NT2/D1 (cell line): ENCODE measurements around the gene STIM2.
"Not testable (repeated sequence)": the region's sequence is repeated elsewhere in the genome, so short reads cannot be mapped to it uniquely, and the experiment has no call there.

ENCODE experiments used
- DNase-seq: peaks from one replicate; pipeline ENCODE4 v3.0.0-alpha.2; 2011; ENCODE audit warnings: low read depth, low spot score
- H3K27me3 ChIP-seq: 2 replicates; pipeline ENCODE4 v1.6.0; 2011; ENCODE audit warnings: mild to moderate bottlenecking; ENCODE audit not compliant: insufficient read length, insufficient read depth
- H3K36me3 ChIP-seq: 2 replicates; pipeline ENCODE4 v1.6.1; 2011; ENCODE audit warnings: mild to moderate bottlenecking, low read length, mixed read lengths; ENCODE audit not compliant: insufficient read depth, insufficient read length
- H3K4me1 ChIP-seq: 2 replicates; pipeline ENCODE4 v1.5.1; 2011; ENCODE audit not compliant: insufficient read depth, insufficient read length
- H3K4me3 ChIP-seq: 2 replicates; pipeline ENCODE4 v1.5.1; 2011; ENCODE audit warnings: low read depth; ENCODE audit not compliant: insufficient read length
- H3K9ac ChIP-seq: 2 replicates; pipeline ENCODE4 v1.6.0; 2011; ENCODE audit warnings: low read depth; ENCODE audit not compliant: insufficient read length
- H3K9me3 ChIP-seq: 2 replicates; pipeline ENCODE4 v1.5.1; 2011; ENCODE audit warnings: mild to moderate bottlenecking, low read length; ENCODE audit not compliant: insufficient read depth
- SUZ12 ChIP-seq: IDR thresholded peaks from 2 replicates; pipeline ENCODE4 v1.6.1; 2011; ENCODE audit not compliant: insufficient read length, insufficient read depth; ENCODE audit errors: extremely low read depth
- YY1 ChIP-seq: IDR thresholded peaks from 2 replicates; pipeline ENCODE4 v1.6.1; 2011; ENCODE audit not compliant: insufficient read length, insufficient read depth
- ZNF274 ChIP-seq: IDR thresholded peaks from 2 replicates; pipeline ENCODE4 v1.6.1; 2011; ENCODE audit warnings: mild to moderate bottlenecking, low read depth, low read length

Gene STIM2

GRCh38 chr4:26824667-26825066 is 36.0 kb upstream of the STIM2 start:
- Histone ChIP-seq H3K4me1 (no peaks in the 10 kb centered on the region), H3K9ac (no peak overlapping the region), H3K36me3 (no peaks in the 10 kb centered on the region), H3K9me3 (no peaks in the 10 kb centered on the region; the same call in 1 of the 2 replicates), H3K27me3 (no peaks in the 10 kb centered on the region), H3K4me3 (no peak overlapping the region)
- TF ChIP-seq SUZ12 (no peak), ZNF274 (no peak), YY1 (no peak)
- no peak for DNase-seq

DNA sequence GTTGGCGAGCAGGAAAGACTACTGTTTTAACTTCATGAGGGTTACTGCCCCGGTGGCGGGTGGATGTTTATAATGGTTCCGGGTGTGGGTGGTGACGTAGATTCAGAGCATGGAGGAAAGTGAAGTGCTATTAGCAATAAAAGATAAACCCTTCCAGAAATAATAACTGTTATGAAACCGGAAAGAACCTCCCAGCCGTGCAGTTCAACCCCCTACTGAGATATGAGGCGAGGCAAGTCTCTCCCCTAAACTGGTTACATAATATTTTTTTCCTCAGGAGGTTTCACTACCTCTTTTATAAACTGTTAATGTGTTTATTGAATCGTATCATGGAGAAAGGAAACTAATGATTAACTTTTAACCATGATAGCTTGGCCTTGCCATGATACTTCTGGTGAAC is 33.9 kb upstream of the STIM2 start:
- TF ChIP-seq YY1, result no peak
- TF ChIP-seq ZNF274, result no peak
- TF ChIP-seq SUZ12, result no peak
- Histone ChIP-seq H3K9ac (no peak overlapping the region), H3K9me3 (no peaks in the 10 kb centered on the region), H3K4me1 (peaks cover 3% of the 10 kb centered on the region), H3K27me3 (no peaks in the 10 kb centered on the region), H3K4me3 (no peak overlapping the region), H3K36me3 (no peaks in the 10 kb centered on the region)
- DNase-seq, result no peak

- not testable (repeated sequence) for H3K36me3 ChIP-seq, DNase-seq, H3K4me3 ChIP-seq, H3K27me3 ChIP-seq, H3K9ac ChIP-seq, H3K4me1 ChIP-seq, H3K9me3 ChIP-seq
Observed at GRCh38 chr4:26827336-26827735, 33.3 kb upstream of the STIM2 start.

DNA sequence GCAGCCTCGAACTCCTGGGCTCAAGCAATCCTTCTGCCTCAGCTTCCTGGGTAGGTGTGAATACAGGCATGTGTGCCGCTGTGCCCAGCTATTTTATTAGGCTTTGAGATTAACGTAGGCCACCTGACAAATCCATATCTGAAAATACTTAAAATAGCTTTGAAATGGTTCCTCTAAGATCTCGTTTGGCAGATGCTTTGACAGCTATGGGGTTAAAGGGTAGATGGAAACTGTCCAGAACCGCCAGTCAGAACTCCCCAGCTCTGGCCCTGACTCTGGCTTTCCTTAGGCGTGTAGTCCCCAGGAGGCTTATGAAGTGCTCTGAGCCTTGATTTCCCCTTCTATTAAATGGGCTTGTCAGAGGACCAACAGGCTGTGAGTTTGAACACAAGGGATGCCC is 32.8 kb upstream of the STIM2 start:
- H3K36me3 ChIP-seq, result no peaks in the 10 kb centered on the region
- H3K4me3 ChIP-seq, result no peak overlapping the region
- H3K27me3 ChIP-seq, result no peaks in the 10 kb centered on the region
- TF ChIP-seq ZNF274, result no peak
- no peak for TF ChIP-seq SUZ12
- no peak for TF ChIP-seq YY1
- no peak for DNase-seq
- no peaks in the 10 kb centered on the region for H3K9me3 ChIP-seq
- H3K9ac ChIP-seq, result no peak overlapping the region
- peaks cover 3% of the 10 kb centered on the region for H3K4me1 ChIP-seq

DNA sequence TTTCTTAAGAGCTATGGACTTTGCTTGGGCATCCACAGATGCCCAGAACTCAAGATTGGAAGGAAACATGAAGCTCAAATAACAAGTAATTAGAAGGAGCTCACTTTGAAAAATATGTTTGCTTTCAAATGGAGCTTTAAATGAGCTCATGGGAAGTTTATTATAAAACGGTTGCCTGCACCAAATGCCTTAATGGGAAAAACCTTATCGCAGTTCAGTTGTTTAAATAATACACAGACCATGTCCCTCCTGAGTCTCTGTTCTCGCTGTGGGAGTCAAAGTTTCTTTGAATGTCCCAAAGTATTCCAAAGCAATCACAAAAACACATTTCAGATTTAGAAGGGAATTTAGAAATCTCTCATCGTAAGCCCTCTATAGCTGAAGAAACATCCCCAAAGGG is 31.6 kb upstream of the STIM2 start:
- TF ChIP-seq ZNF274 (no peak), SUZ12 (no peak), YY1 (no peak)
- H3K9me3 ChIP-seq, result no peaks in the 10 kb centered on the region
- H3K36me3 ChIP-seq, result no peaks in the 10 kb centered on the region
- peaks cover 3% of the 10 kb centered on the region for H3K4me1 ChIP-seq
- no peak for DNase-seq
- H3K9ac ChIP-seq, result no peak overlapping the region
- no peak overlapping the region for H3K4me3 ChIP-seq
- no peaks in the 10 kb centered on the region for H3K27me3 ChIP-seq

GRCh38 chr4:26830033-26830432 is 30.6 kb upstream of the STIM2 start:
- H3K9me3 ChIP-seq, result no peaks in the 10 kb centered on the region
- no peaks in the 10 kb centered on the region for H3K27me3 ChIP-seq
- H3K9ac ChIP-seq, result no peak overlapping the region
- no peak for DNase-seq
- no peak overlapping the region for H3K4me3 ChIP-seq
- H3K36me3 ChIP-seq, result no peaks in the 10 kb centered on the region
- TF ChIP-seq YY1, result no peak
- TF ChIP-seq ZNF274, result no peak
- TF ChIP-seq SUZ12, result no peak
- H3K4me1 ChIP-seq, result peaks cover 3% of the 10 kb centered on the region

GRCh38 chr4:26830701-26831100 is 29.9 kb upstream of the STIM2 start:
- Histone ChIP-seq H3K36me3 (no peaks in the 10 kb centered on the region), H3K9me3 (no peaks in the 10 kb centered on the region)

DNA sequence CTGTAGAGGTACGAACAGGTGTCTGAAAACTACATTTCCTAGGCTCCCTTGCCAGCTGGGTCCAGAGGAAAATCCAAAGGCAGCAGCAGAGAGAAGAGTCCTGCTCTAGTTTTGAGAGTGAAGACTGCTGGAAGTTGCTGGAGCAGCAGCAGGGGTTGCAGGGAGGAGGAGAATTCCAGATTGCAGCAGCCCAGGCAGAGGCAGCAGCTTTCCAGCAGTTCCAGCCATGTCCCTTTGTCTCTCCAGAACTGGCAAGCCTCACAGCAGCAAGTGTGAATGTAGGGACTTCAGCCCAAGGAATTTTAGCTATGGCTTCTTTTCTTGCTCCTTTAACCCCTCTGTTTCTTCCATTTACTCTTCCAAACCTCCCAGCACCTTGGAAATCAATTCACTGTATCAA is 24.1 kb upstream of the STIM2 start:
- Histone ChIP-seq H3K4me3 (no peak overlapping the region), H3K27me3 (no peaks in the 10 kb centered on the region), H3K9me3 (no peaks in the 10 kb centered on the region), H3K9ac (no peak overlapping the region), H3K4me1 (no peaks in the 10 kb centered on the region), H3K36me3 (no peaks in the 10 kb centered on the region)
- TF ChIP-seq ZNF274, result no peak
- no peak for TF ChIP-seq YY1
- no peak for DNase-seq

More at GRCh38 chr4:26830701-26831100, 29.9 kb upstream of the STIM2 start:
- Histone ChIP-seq H3K27me3 (no peaks in the 10 kb centered on the region), H3K9ac (no peak overlapping the region), H3K4me1 (peaks cover 3% of the 10 kb centered on the region), H3K4me3 (no peak overlapping the region)
- no peak for TF ChIP-seq YY1
- no peak for TF ChIP-seq SUZ12
- TF ChIP-seq ZNF274, result no peak
- no peak for DNase-seq
